ENCODE results near the gene LRPAP1. TPM values are rescaled to one million over a fixed set of nuclear protein-coding genes. Genes with fewer than 3 reads are reported as not detected.

Gene LRPAP1
- total and polyA plus RNA-seq, 9 donors: 74.3 to 179 (median 135) TPM

GRCh38 chr4:3491681-3492405 is 40.4 kb downstream of the LRPAP1 start:
- intact Hi-C loops (cut with DNase I): no loop called here
- no peak for DNase-seq
- Histone ChIP-seq H3K4me1 (ENCODE audit: insufficient read depth) (no peaks in the 10 kb centered on the region), H3K27me3 (no peaks in the 10 kb centered on the region), H3K27ac (no peak overlapping the region), H3K9me3 (no peaks in the 10 kb centered on the region), H3K36me3 (no peaks in the 10 kb centered on the region), H3K4me3 (no peak overlapping the region)
- TF ChIP-seq EP300 (IDR thresholded peaks at IDR 0.05) (no peak), POLR2A (IDR thresholded peaks at IDR 0.05) (no peak)
- TF ChIP-seq, protein P1, sequence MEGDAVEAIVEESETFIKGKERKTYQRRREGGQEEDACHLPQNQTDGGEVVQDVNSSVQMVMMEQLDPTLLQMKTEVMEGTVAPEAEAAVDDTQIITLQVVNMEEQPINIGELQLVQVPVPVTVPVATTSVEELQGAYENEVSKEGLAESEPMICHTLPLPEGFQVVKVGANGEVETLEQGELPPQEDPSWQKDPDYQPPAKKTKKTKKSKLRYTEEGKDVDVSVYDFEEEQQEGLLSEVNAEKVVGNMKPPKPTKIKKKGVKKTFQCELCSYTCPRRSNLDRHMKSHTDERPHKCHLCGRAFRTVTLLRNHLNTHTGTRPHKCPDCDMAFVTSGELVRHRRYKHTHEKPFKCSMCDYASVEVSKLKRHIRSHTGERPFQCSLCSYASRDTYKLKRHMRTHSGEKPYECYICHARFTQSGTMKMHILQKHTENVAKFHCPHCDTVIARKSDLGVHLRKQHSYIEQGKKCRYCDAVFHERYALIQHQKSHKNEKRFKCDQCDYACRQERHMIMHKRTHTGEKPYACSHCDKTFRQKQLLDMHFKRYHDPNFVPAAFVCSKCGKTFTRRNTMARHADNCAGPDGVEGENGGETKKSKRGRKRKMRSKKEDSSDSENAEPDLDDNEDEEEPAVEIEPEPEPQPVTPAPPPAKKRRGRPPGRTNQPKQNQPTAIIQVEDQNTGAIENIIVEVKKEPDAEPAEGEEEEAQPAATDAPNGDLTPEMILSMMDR (IDR thresholded peaks at IDR 0.05): no peak
- WGBS, 3 donors: 35 to 49% (median 44%) methylated on average over 17 of the region's 17 CpGs

DNA sequence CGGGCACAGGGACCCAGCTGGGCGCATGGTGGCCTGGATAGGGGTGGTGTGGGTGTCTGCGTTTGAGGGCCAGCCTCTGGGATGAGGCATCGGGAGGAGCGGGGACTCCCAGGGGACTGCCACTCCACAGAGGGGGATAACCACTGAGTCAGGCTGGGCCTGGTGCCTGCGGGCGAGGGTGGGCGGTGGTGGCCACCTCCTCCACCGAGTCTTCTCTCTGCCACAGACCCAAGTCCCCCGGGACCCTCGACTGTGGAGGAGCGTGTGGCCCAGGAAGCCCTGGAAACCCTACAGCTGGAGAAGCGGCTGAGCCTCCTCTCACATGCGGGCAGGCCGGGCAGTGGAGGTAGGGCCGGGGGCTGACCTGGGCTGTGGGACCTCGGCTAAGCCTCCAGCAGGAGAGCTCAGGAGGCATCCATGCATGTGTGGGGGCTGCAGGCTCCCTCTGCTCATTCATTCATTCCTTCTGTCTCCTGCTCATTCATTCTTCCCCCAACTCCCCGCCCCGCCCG is 42.7 kb downstream of the LRPAP1 start:
- Histone ChIP-seq H3K27me3 (no peaks in the 10 kb centered on the region), H3K9me3 (no peaks in the 10 kb centered on the region), H3K36me3 (no peaks in the 10 kb centered on the region), H3K27ac (no peak overlapping the region), H3K4me1 (ENCODE audit: insufficient read depth) (no peaks in the 10 kb centered on the region), H3K4me3 (no peak overlapping the region)
- intact Hi-C loops (cut with DNase I): no loop called here
- WGBS, 3 donors: 33 to 44% (median 34%) methylated on average over 20 of the region's 20 CpGs
- TF ChIP-seq, protein P1 (IDR thresholded peaks at IDR 0.05): no peak
- TF ChIP-seq EP300 (IDR thresholded peaks at IDR 0.05) (no peak), POLR2A (IDR thresholded peaks at IDR 0.05) (no peak)
- no peak for DNase-seq

- TF ChIP-seq EP300 (IDR thresholded peaks at IDR 0.05): no peak
- no peak for TF ChIP-seq POLR2A (IDR thresholded peaks at IDR 0.05)
- TF ChIP-seq, protein P1 (IDR thresholded peaks at IDR 0.05): no peak
- H3K4me1 ChIP-seq (ENCODE audit: insufficient read depth): no peaks in the 10 kb centered on the region
- intact Hi-C loops (cut with DNase I): no loop called here
- no peaks in the 10 kb centered on the region for H3K36me3 ChIP-seq
- H3K27me3 ChIP-seq: no peaks in the 10 kb centered on the region
- no peak for DNase-seq
- no peak overlapping the region for H3K4me3 ChIP-seq
- WGBS, 3 donors: 44 to 49% (median 47%) methylated on average over 8 to 11 of the region's 11 CpGs
- no peaks in the 10 kb centered on the region for H3K9me3 ChIP-seq
- no peak overlapping the region for H3K27ac ChIP-seq
Observed at GRCh38 chr4:3488820-3489219, 43.4 kb downstream of the LRPAP1 start.

- H3K4me3 ChIP-seq: no peak overlapping the region
- no peaks in the 10 kb centered on the region for H3K9me3 ChIP-seq
- no peaks in the 10 kb centered on the region for H3K27me3 ChIP-seq
- no peak overlapping the region for H3K27ac ChIP-seq
- intact Hi-C loops (cut with DNase I): no loop called here
- DNase-seq: no peak
- no peaks in the 10 kb centered on the region for H3K36me3 ChIP-seq
- no peaks in the 10 kb centered on the region for H3K4me1 ChIP-seq (ENCODE audit: insufficient read depth)
- 66 to 78% (median 76%) methylated on average over 7 of the region's 7 CpGs for WGBS, 3 donors
- TF ChIP-seq POLR2A (IDR thresholded peaks at IDR 0.05) (no peak), EP300 (IDR thresholded peaks at IDR 0.05) (no peak)
- TF ChIP-seq, protein P1 (IDR thresholded peaks at IDR 0.05): no peak
Observed at GRCh38 chr4:3487861-3488260, 44.4 kb downstream of the LRPAP1 start.

All from ovary (tissue), 9 donors.